ENCODE results near the gene GPR37L1.

DNA sequence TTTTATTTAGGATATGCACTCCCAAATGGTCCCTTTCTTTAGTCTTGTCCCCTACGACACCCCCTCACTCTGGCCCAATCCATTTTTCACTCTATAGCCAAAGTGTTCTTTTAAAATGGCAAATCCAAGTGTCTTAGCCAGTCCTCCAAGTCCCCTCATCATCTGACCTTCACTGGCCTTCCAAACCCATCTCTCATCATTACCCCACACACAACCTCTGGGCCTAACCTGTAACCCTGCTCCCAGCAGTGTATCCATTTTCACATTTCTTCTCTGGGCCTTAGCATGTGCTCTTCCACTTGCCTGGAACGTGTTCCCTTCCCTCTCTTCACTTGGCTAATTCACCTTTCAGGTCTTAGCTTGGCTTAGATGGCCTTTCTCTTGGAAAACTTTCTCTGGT lies 28.3 kb downstream of the GPR37L1 start:
- TF ChIP-seq, protein P1, sequence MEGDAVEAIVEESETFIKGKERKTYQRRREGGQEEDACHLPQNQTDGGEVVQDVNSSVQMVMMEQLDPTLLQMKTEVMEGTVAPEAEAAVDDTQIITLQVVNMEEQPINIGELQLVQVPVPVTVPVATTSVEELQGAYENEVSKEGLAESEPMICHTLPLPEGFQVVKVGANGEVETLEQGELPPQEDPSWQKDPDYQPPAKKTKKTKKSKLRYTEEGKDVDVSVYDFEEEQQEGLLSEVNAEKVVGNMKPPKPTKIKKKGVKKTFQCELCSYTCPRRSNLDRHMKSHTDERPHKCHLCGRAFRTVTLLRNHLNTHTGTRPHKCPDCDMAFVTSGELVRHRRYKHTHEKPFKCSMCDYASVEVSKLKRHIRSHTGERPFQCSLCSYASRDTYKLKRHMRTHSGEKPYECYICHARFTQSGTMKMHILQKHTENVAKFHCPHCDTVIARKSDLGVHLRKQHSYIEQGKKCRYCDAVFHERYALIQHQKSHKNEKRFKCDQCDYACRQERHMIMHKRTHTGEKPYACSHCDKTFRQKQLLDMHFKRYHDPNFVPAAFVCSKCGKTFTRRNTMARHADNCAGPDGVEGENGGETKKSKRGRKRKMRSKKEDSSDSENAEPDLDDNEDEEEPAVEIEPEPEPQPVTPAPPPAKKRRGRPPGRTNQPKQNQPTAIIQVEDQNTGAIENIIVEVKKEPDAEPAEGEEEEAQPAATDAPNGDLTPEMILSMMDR (IDR thresholded peaks at IDR 0.05; ENCODE audit: insufficient read depth, low read length, poor library complexity, severe bottlenecking), result no peak
- TF ChIP-seq EZH2phosphoT487 (conservative IDR thresholded peaks at IDR 0.05; ENCODE audit: low read length), result no peak

All from SU-DHL-6 (cell line).